22Rv1 (cell line): ENCODE results near the gene DEDD2.

Experiments used
- CTCF ChIP-seq: fragments of 450-650 bp; IDR thresholded peaks from 2 replicates; pipeline ENCODE4 v1.5.1; 2017; ENCODE audit warnings: mild to moderate bottlenecking
- ZFX ChIP-seq: fragments of 450-650 bp; IDR thresholded peaks from 2 replicates; pipeline ENCODE4 v1.6.1; 2017; ENCODE audit warnings: antibody characterized with exemption, borderline replicate concordance

DNA sequence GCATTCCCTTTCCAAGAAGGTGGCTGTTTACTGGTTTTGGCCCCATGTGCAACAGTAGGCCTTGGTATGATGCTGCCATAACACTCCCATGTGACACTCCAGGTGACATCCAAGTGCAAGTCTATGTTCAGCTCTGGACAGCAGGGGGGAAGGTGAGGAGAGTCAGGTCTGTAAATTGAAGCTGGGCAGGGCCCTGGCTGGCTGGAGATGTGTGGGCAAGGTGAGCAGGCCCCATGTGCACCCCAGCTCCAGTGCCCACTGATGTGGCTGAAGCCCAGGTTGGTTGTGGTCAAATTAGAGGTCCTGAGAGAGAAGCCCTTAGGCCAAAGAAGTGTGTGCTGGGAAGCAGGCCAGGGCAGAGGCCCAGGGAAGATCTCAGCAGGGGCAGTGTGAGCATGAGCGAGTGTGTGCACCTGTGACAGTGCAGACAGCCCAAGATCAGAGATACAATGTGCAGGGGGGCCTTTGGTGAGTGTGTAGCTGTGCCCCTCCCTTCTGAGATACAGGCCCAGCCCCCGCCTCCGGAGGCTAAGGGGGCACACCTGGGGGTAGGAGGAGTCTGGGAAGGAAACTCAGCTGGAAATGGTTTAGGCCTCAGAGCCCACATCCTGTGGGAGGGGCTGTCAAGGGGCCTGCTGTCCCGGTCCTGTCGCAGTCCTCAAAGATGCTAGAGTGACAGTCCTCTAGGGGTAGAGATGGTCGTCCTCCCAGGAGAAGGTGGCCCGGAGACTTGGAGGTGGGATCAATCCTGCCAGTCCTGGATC, 18.6 kb downstream of the DEDD2 start:
- TF ChIP-seq CTCF (no peak), ZFX (no peak)
